GM18502 (cell line): ENCODE data around the gene CFAP54.
"Not testable (repeated sequence)": the region's sequence is repeated elsewhere in the genome, so short reads cannot be mapped to it uniquely, and the experiment has no call there.

Experiments
- ATAC-seq: cut with Tn5 transposase; IDR thresholded peaks from one replicate; pipeline ENCODE4 v1.9.1; 2021; ENCODE audit warnings: mild to moderate bottlenecking; ENCODE audit not compliant: unreplicated experiment, poor library complexity

Gene CFAP54

GRCh38 chr12:96590970-96591369, 101.6 kb downstream of the CFAP54 start:
- no peak for ATAC-seq

GRCh38 chr12:96604374-96604773, 115.0 kb downstream of the CFAP54 start:
- ATAC-seq = not testable (repeated sequence)

GRCh38 chr12:96605684-96606083, 116.3 kb downstream of the CFAP54 start:
- ATAC-seq = no peak

- ATAC-seq = no peak
These were observed 116.8 kb downstream of the CFAP54 start for GRCh38 chr12:96606134-96606533.

GRCh38 chr12:96606644-96607043, 117.3 kb downstream of the CFAP54 start:
- no peak for ATAC-seq

- ATAC-seq = no peak
These were observed 127.8 kb downstream of the CFAP54 start for GRCh38 chr12:96617178-96617577.

- ATAC-seq = no peak
These were observed 133.8 kb downstream of the CFAP54 start for GRCh38 chr12:96623155-96623554.

- no peak for ATAC-seq
These were observed 134.4 kb downstream of the CFAP54 start for GRCh38 chr12:96623656-96624217.

- ATAC-seq = no peak
These were observed 146.5 kb downstream of the CFAP54 start for GRCh38 chr12:96635844-96636243.

GRCh38 chr12:96636895-96637294, 147.5 kb downstream of the CFAP54 start:
- ATAC-seq = no peak

- ATAC-seq = no peak
These were observed 159.5 kb downstream of the CFAP54 start for GRCh38 chr12:96648923-96649322.

GRCh38 chr12:96652870-96653269, 163.5 kb downstream of the CFAP54 start:
- no peak for ATAC-seq

- ATAC-seq = no peak
These were observed 168.7 kb downstream of the CFAP54 start for GRCh38 chr12:96658075-96658474.

GRCh38 chr12:96669786-96670185, 180.4 kb downstream of the CFAP54 start:
- no peak for ATAC-seq

- ATAC-seq = no peak
These were observed 181.0 kb downstream of the CFAP54 start for GRCh38 chr12:96670334-96670899.

GRCh38 chr12:96675519-96675918, 186.1 kb downstream of the CFAP54 start:
- not testable (repeated sequence) for ATAC-seq

- no peak for ATAC-seq
These were observed 188.0 kb downstream of the CFAP54 start for GRCh38 chr12:96677363-96677762.

GRCh38 chr12:96687719-96688118, 198.3 kb downstream of the CFAP54 start:
- ATAC-seq = no peak

- no peak for ATAC-seq
These were observed 209.1 kb downstream of the CFAP54 start for GRCh38 chr12:96698521-96698920.

- ATAC-seq = no peak
These were observed 209.6 kb downstream of the CFAP54 start for GRCh38 chr12:96698965-96699364.

- ATAC-seq = no peak
These were observed 212.5 kb downstream of the CFAP54 start for GRCh38 chr12:96701856-96702255.

- ATAC-seq = no peak
These were observed 220.9 kb downstream of the CFAP54 start for GRCh38 chr12:96710127-96710745.
